GM12878 (cell line): ENCODE results near the gene PRDM16.

Experiments used
- CEBPB ChIP-seq, 2 experiments: fragments of 150-350 bp in 1 of 2; IDR thresholded peaks; 2 replicates each; pipeline ENCODE4 v1.6.1; 2012 to 2014; ENCODE audit warnings: low read depth in 2 of 2, low read length in 2 of 2, borderline replicate concordance in 1 of 2, inconsistent platforms in 1 of 2
- CREM ChIP-seq: IDR thresholded peaks from 2 replicates; pipeline ENCODE4 v1.6.1; 2014; ENCODE audit warnings: antibody characterized with exemption, low read depth
- EED ChIP-seq: sonication (generic); IDR thresholded peaks from 2 replicates; pipeline ENCODE4 v1.6.1; 2016; ENCODE audit warnings: antibody characterized with exemption, low read depth
- EP300 ChIP-seq, 2 experiments: fragments of 150-350 bp in 1 of 2; IDR thresholded peaks; 2 replicates each; pipeline ENCODE4 v1.6.1; 2011 to 2012; ENCODE audit warnings: low read depth in 2 of 2, low read length in 2 of 2, borderline replicate concordance in 1 of 2, improper control_type of control experiment in 1 of 2, inconsistent platforms in 1 of 2; ENCODE audit not compliant: control insufficient read depth in 1 of 2
- EZH2 ChIP-seq: IDR thresholded peaks from 2 replicates; pipeline ENCODE4 v1.6.1; 2012; ENCODE audit warnings: low read depth, mild to moderate bottlenecking, control low read depth, inconsistent platforms, low read length, borderline replicate concordance; ENCODE audit not compliant: control insufficient read depth
- PAX8 ChIP-seq: fragments of 450-650 bp; IDR thresholded peaks from 2 replicates; pipeline ENCODE4 v1.6.1; 2017; ENCODE audit warnings: mild to moderate bottlenecking, moderate library complexity
- POLR2A ChIP-seq: IDR thresholded peaks from 2 replicates; pipeline ENCODE4 v1.6.1; 2011; ENCODE audit warnings: low read depth, mild to moderate bottlenecking, low read length
- POLR2AphosphoS2 ChIP-seq: IDR thresholded peaks from 2 replicates; pipeline ENCODE4 v1.6.1; 2011; ENCODE audit warnings: low read depth, mild to moderate bottlenecking, low read length, improper control_type of control experiment, moderate library complexity
- RAD21 ChIP-seq: IDR thresholded peaks from 2 replicates; pipeline ENCODE4 v1.6.1; 2011; ENCODE audit warnings: mild to moderate bottlenecking, low read depth, low read length, moderate library complexity; ENCODE audit not compliant: insufficient read depth
- TAF1 ChIP-seq: IDR thresholded peaks from 2 replicates; pipeline ENCODE4 v1.6.1; 2011; ENCODE audit warnings: mild to moderate bottlenecking, low read depth, low read length, borderline replicate concordance
- TF ChIP-seq, protein P1 (sequence below), 3 experiments: IDR thresholded peaks in 2 of 3; conservative IDR thresholded peaks in 1 of 3; 2 replicates each; pipeline ENCODE4 v1.5.1; 2011; ENCODE audit warnings: low read depth in 3 of 3, low read length in 3 of 3, mild to moderate bottlenecking in 3 of 3, control low read depth in 2 of 3, moderate library complexity in 2 of 3, inconsistent platforms in 1 of 3, mixed read lengths in 1 of 3; ENCODE audit not compliant: control insufficient read depth in 2 of 3, insufficient read depth in 1 of 3; ENCODE audit errors: extremely low read depth in 1 of 3
- TF ChIP-seq, protein P2 (sequence below): IDR thresholded peaks from 2 replicates; pipeline ENCODE4 v1.6.1; 2012; ENCODE audit warnings: low read depth, low read length, improper control_type of control experiment
- TF ChIP-seq, protein P3 (sequence below): IDR thresholded peaks from 2 replicates; pipeline ENCODE4 v1.6.1; 2012; ENCODE audit warnings: low read depth, low read length, improper control_type of control experiment

DNA sequence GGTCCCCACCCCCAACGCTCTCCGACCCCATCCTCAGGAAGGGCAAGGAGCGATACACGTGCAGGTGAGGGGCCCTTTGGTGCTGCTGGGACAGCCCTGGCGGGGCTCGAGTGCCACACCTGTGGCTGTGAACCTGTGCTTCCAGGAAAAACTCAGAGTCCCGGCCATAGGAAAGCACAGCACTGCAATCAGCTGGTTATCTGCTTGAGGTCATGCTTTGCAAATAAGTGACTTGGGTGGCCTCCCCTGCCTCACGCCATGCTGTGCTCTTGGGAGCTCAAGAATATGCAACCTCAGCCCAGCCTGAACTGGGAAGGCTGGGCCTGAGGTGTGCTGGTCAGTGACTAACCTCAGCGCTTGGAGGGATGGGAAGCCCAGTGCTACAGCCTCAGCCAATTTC is 348.9 kb downstream of the PRDM16 start:
- TF ChIP-seq, protein P1, sequence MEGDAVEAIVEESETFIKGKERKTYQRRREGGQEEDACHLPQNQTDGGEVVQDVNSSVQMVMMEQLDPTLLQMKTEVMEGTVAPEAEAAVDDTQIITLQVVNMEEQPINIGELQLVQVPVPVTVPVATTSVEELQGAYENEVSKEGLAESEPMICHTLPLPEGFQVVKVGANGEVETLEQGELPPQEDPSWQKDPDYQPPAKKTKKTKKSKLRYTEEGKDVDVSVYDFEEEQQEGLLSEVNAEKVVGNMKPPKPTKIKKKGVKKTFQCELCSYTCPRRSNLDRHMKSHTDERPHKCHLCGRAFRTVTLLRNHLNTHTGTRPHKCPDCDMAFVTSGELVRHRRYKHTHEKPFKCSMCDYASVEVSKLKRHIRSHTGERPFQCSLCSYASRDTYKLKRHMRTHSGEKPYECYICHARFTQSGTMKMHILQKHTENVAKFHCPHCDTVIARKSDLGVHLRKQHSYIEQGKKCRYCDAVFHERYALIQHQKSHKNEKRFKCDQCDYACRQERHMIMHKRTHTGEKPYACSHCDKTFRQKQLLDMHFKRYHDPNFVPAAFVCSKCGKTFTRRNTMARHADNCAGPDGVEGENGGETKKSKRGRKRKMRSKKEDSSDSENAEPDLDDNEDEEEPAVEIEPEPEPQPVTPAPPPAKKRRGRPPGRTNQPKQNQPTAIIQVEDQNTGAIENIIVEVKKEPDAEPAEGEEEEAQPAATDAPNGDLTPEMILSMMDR (IDR thresholded peaks at IDR 0.05 in 2 of 3, conservative IDR thresholded peaks at IDR 0.05 in 1 of 3; ENCODE audit: control insufficient read depth in 2 of 3, extremely low read depth in 1 of 3, insufficient read depth in 1 of 3, low read depth in 3 of 3, low read length in 3 of 3), result no peak
- TF ChIP-seq POLR2AphosphoS2, result no peak
- TF ChIP-seq, protein P2, sequence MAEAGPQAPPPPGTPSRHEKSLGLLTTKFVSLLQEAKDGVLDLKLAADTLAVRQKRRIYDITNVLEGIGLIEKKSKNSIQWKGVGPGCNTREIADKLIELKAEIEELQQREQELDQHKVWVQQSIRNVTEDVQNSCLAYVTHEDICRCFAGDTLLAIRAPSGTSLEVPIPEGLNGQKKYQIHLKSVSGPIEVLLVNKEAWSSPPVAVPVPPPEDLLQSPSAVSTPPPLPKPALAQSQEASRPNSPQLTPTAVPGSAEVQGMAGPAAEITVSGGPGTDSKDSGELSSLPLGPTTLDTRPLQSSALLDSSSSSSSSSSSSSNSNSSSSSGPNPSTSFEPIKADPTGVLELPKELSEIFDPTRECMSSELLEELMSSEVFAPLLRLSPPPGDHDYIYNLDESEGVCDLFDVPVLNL, result no peak
- TF ChIP-seq, protein P3, sequence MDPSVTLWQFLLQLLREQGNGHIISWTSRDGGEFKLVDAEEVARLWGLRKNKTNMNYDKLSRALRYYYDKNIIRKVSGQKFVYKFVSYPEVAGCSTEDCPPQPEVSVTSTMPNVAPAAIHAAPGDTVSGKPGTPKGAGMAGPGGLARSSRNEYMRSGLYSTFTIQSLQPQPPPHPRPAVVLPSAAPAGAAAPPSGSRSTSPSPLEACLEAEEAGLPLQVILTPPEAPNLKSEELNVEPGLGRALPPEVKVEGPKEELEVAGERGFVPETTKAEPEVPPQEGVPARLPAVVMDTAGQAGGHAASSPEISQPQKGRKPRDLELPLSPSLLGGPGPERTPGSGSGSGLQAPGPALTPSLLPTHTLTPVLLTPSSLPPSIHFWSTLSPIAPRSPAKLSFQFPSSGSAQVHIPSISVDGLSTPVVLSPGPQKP, result no peak
- TF ChIP-seq POLR2A, result no peak
- TF ChIP-seq PAX8, result no peak
- TF ChIP-seq RAD21, result no peak
- TF ChIP-seq EZH2, result no peak
- no peak for TF ChIP-seq EP300 (IDR thresholded peaks at IDR 0.05; ENCODE audit: borderline replicate concordance in 1 of 2, control insufficient read depth in 1 of 2, low read depth in 2 of 2, low read length in 2 of 2)
- TF ChIP-seq CEBPB (IDR thresholded peaks at IDR 0.05; ENCODE audit: borderline replicate concordance in 1 of 2, low read depth in 2 of 2, low read length in 2 of 2), result no peak
- no peak for TF ChIP-seq EED
- no peak for TF ChIP-seq CREM
- no peak for TF ChIP-seq TAF1
